Upper lobe of left lung (tissue), 4 donors: ENCODE measurements around the gene PARP4.
"Not testable (repeated sequence)": the region's sequence is repeated elsewhere in the genome, so short reads cannot be mapped to it uniquely, and the experiment has no call there.

Experiments used
- POLR2A ChIP-seq, 4 donors: fragments of 450-650 bp; IDR thresholded peaks; one replicate each; pipeline ENCODE4 v1.5.1; 2016 to 2017; ENCODE audit warnings: antibody characterized with exemption in 4 of 4, mild to moderate bottlenecking in 2 of 4
- POLR2AphosphoS5 ChIP-seq, 2 donors: sonication (generic); formaldehyde crosslinking; IDR thresholded peaks; one replicate each; pipeline ENCODE4 v1.5.1; 2017; ENCODE audit warnings: antibody characterized with exemption in 2 of 2
- TF ChIP-seq, protein P1 (sequence below), 6 experiments: fragments of 450-650 bp in 4 of 6; fragments of 200-600 bp in 2 of 6; sonication (generic) in 2 of 6; IDR thresholded peaks; one replicate each; pipeline ENCODE4 v1.5.1; 2016 to 2019; ENCODE audit warnings: antibody characterized with exemption in 6 of 6

DNA sequence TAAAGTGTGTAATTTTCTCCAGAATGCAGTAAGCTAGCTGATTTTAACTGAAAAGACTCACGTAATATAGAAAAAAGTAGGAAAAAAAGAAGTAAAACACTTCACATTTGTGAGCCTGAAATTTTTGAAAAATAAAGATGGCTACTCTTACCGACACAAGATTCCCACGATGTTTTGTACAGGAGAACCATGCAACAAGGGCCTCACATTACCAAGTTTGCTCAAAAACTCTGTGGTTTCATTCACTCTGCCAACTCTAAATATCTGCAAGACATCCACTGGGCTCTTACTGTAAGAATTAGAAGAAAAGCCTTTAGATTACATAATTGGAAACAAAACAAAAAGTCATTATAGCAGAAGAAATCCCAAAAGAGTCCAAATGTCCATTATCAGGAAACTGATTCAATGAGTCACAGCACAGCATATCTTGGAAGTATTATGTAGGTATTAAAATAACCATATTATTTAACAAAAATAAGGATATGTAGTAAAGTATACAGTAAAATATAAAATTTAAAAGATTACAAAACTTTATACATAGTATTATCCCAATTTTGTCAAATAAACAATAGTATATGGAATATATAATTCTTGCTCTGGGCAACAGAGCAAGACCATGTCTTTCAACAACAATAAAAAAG, 26.4 kb downstream of the PARP4 start:
- TF ChIP-seq, protein P1, sequence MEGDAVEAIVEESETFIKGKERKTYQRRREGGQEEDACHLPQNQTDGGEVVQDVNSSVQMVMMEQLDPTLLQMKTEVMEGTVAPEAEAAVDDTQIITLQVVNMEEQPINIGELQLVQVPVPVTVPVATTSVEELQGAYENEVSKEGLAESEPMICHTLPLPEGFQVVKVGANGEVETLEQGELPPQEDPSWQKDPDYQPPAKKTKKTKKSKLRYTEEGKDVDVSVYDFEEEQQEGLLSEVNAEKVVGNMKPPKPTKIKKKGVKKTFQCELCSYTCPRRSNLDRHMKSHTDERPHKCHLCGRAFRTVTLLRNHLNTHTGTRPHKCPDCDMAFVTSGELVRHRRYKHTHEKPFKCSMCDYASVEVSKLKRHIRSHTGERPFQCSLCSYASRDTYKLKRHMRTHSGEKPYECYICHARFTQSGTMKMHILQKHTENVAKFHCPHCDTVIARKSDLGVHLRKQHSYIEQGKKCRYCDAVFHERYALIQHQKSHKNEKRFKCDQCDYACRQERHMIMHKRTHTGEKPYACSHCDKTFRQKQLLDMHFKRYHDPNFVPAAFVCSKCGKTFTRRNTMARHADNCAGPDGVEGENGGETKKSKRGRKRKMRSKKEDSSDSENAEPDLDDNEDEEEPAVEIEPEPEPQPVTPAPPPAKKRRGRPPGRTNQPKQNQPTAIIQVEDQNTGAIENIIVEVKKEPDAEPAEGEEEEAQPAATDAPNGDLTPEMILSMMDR (IDR thresholded peaks at IDR 0.05) = not testable (repeated sequence)
- not testable (repeated sequence) for TF ChIP-seq POLR2A, POLR2AphosphoS5 (IDR thresholded peaks at IDR 0.05)
